ENCODE data around the gene CEP104.
"Not testable (repeated sequence)": the region's sequence is repeated elsewhere in the genome, so short reads cannot be mapped to it uniquely, and the experiment has no call there.

DNA sequence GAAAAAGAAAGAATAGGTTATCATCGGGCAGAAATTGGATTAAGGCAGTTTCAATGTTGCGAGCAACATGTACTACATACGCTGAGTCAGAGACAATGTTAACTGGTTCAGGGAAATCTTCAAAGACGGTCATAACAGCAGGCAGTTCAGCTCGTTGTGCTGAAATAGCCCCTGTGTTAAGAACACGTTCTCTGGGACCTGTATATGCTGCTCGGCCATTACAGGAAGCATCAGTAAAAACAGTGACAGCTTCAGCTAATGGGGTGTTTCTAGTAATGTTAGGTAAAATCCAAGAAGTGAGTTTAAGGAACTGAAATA lies 52.4 kb downstream of the CEP104 start:
- TF ChIP-seq, protein P1, sequence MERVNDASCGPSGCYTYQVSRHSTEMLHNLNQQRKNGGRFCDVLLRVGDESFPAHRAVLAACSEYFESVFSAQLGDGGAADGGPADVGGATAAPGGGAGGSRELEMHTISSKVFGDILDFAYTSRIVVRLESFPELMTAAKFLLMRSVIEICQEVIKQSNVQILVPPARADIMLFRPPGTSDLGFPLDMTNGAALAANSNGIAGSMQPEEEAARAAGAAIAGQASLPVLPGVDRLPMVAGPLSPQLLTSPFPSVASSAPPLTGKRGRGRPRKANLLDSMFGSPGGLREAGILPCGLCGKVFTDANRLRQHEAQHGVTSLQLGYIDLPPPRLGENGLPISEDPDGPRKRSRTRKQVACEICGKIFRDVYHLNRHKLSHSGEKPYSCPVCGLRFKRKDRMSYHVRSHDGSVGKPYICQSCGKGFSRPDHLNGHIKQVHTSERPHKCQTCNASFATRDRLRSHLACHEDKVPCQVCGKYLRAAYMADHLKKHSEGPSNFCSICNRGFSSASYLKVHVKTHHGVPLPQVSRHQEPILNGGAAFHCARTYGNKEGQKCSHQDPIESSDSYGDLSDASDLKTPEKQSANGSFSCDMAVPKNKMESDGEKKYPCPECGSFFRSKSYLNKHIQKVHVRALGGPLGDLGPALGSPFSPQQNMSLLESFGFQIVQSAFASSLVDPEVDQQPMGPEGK (CRISPR knock-in tag; IDR thresholded peaks at IDR 0.05; ENCODE audit: borderline replicate concordance), result not testable (repeated sequence)
- TF ChIP-seq, protein P2, sequence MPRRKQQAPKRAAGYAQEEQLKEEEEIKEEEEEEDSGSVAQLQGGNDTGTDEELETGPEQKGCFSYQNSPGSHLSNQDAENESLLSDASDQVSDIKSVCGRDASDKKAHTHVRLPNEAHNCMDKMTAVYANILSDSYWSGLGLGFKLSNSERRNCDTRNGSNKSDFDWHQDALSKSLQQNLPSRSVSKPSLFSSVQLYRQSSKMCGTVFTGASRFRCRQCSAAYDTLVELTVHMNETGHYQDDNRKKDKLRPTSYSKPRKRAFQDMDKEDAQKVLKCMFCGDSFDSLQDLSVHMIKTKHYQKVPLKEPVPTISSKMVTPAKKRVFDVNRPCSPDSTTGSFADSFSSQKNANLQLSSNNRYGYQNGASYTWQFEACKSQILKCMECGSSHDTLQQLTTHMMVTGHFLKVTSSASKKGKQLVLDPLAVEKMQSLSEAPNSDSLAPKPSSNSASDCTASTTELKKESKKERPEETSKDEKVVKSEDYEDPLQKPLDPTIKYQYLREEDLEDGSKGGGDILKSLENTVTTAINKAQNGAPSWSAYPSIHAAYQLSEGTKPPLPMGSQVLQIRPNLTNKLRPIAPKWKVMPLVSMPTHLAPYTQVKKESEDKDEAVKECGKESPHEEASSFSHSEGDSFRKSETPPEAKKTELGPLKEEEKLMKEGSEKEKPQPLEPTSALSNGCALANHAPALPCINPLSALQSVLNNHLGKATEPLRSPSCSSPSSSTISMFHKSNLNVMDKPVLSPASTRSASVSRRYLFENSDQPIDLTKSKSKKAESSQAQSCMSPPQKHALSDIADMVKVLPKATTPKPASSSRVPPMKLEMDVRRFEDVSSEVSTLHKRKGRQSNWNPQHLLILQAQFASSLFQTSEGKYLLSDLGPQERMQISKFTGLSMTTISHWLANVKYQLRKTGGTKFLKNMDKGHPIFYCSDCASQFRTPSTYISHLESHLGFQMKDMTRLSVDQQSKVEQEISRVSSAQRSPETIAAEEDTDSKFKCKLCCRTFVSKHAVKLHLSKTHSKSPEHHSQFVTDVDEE (CRISPR knock-in tag; IDR thresholded peaks at IDR 0.05), result not testable (repeated sequence)
- TF ChIP-seq ISL1 (CRISPR knock-in tag; IDR thresholded peaks at IDR 0.05); ZNF565 (CRISPR knock-in tag; conservative IDR thresholded peaks at IDR 0.05; ENCODE audit: low read depth); ZNF8 (CRISPR knock-in tag; IDR thresholded peaks at IDR 0.05); RARB (CRISPR knock-in tag; IDR thresholded peaks at IDR 0.05): not testable (repeated sequence)
